PC-9 (cell line): Measurements from ENCODE around the gene DNAH2. TPM values are rescaled to one million over a fixed set of nuclear protein-coding genes. Genes with fewer than 3 reads are reported as not detected.

Source experiments
- BruUV-seq: library from RNA; stranded (reverse); fragments of 400-500 nt; replicated peaks from 2 replicates; lab custom pipeline; 2021; lab: Mats Ljungman, UMichigan
- CTCF ChIA-PET: fragments of 300-600 bp; sonication (Branson Sonifier 250); formaldehyde crosslinking; loops from one replicate; lab custom pipeline; 2022; ENCODE audit warnings: antibody characterized with exemption; lab: Charles Lee
- POLR2A ChIA-PET: fragments of 300-600 bp; sonication (Branson Sonifier 250); formaldehyde crosslinking; loops from one replicate; lab custom pipeline; 2022; ENCODE audit warnings: antibody characterized with exemption; ENCODE audit not compliant: unreplicated experiment; lab: Charles Lee
- DNase-seq, 2 experiments: peaks; one replicate each; pipeline versions ENCODE4 v3.0.0 to v3.0.0-alpha.2; 2015 to 2022; ENCODE audit warnings: mixed read lengths in 1 of 2
- H2AFZ ChIP-seq: fragments of 200-600 bp; sonication (generic); 2 replicates; pipeline ENCODE4 v1.8.1; 2017; ENCODE audit warnings: antibody characterized with exemption
- H3F3A ChIP-seq: fragments of 200-600 bp; sonication (generic); 2 replicates; pipeline ENCODE4 v1.8.1; 2017; ENCODE audit warnings: antibody characterized with exemption, mild to moderate bottlenecking, low read depth; ENCODE audit not compliant: insufficient read depth
- H3K27ac ChIP-seq: fragments of 200-600 bp; sonication (generic); 2 replicates; pipeline ENCODE4 v1.6.1; 2016; ENCODE audit warnings: mixed run types
- H3K27me3 ChIP-seq: fragments of 200-600 bp; sonication (generic); 2 replicates; pipeline ENCODE4 v1.6.1; 2016; ENCODE audit warnings: low read depth, mixed run types; ENCODE audit not compliant: insufficient read depth
- H3K36me3 ChIP-seq: fragments of 200-600 bp; sonication (generic); 2 replicates; pipeline ENCODE4 v1.6.1; 2016; ENCODE audit warnings: low read depth, mixed run types
- H3K4me1 ChIP-seq: fragments of 200-600 bp; sonication (generic); replicated peaks from 2 replicates; pipeline ENCODE4 v1.6.1; 2016; ENCODE audit warnings: mixed run types; ENCODE audit not compliant: insufficient read depth
- H3K4me2 ChIP-seq: fragments of 200-600 bp; sonication (generic); 2 replicates; pipeline ENCODE4 v1.6.1; 2017; ENCODE audit warnings: mixed run types
- H3K4me3 ChIP-seq: fragments of 200-600 bp; sonication (generic); 2 replicates; pipeline ENCODE4 v1.6.1; 2016; ENCODE audit warnings: mixed run types
- H3K79me2 ChIP-seq: fragments of 200-600 bp; sonication (generic); 2 replicates; pipeline ENCODE4 v1.6.1; 2017; ENCODE audit warnings: low read depth, mixed run types
- H3K9me2 ChIP-seq: fragments of 200-600 bp; sonication (generic); 2 replicates; pipeline ENCODE4 v1.8.1; 2017; ENCODE audit warnings: mild to moderate bottlenecking; ENCODE audit not compliant: insufficient read depth
- H3K9me3 ChIP-seq: fragments of 200-600 bp; sonication (generic); 2 replicates; pipeline ENCODE4 v1.8.1; 2016; ENCODE audit warnings: low read depth; ENCODE audit not compliant: insufficient read depth
- H4K20me1 ChIP-seq: fragments of 200-600 bp; sonication (generic); 2 replicates; pipeline ENCODE4 v1.8.1; 2017; ENCODE audit not compliant: insufficient read depth
- CTCF ChIP-seq: fragments of 200-600 bp; sonication (generic); conservative IDR thresholded peaks from 2 replicates; pipeline ENCODE4 v1.6.1; 2017; ENCODE audit warnings: mixed run types, antibody characterized with exemption, mild to moderate bottlenecking, moderate library complexity
- EZH2 ChIP-seq: fragments of 200-600 bp; sonication (generic); IDR thresholded peaks from 2 replicates; pipeline ENCODE4 v1.8.0; 2017; ENCODE audit warnings: antibody characterized with exemption, low read depth
- intact Hi-C: fragments of 100-400 bp; cut with micrococcal nuclease; formaldehyde crosslinking; loops from one replicate; pipeline ENCODE4 v1.10.0; 2022; ENCODE audit not compliant: unreplicated experiment
- total RNA-seq: library from RNA; stranded (reverse); gene quantifications from 2 replicates; pipeline ENCODE4 v1.2.3, GENCODE V29; 2021

Gene DNAH2
- total RNA-seq, 1 experiment from 2014 or later: 10.6 TPM

DNA sequence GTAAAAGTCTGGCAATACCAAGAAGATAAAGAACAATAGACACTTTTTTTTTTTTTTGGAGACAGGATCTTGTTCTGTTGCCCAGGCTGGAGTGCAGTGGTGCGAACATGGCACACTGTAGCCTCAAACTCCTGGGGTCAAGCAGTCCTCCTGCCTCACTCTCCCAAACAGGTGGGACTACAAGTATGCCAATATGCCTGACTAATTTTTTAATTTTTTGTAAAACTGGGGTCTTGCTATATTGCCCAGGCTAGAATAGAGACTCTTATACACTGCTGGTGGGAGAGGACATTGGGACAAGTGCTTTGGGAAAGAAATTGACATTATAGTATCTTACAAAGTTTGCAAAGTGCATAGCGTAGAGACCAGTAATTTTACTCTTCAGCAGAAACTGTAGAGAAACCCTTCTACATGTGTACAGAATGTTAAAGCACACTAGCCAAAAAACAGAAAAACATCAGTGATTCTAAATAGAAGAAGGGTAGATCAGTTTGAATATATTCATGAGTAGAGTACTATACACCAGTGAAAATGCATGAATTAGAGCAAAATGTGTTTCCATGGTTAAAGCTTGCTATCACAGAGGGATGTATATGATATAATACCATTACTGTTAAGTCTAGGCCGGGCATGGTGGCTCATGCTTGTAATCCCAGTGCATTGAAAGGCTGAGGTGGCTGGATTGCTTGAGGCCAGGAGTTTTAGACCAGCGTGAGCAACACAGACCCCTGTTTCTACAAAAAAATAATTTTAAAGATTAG, 19.5 kb upstream of the DNAH2 start:
- no TSS peak for BruUV-seq
- no peaks in the 10 kb centered on the region for H4K20me1 ChIP-seq
- no peaks in the 10 kb centered on the region for H3K27me3 ChIP-seq
- intact Hi-C loops: no loop called here
- no peaks in the 10 kb centered on the region for H3K9me2 ChIP-seq
- H3K36me3 ChIP-seq: no peaks in the 10 kb centered on the region
- no peak overlapping the region for H3K4me3 ChIP-seq
- H3K9me3 ChIP-seq: no peaks in the 10 kb centered on the region
- no peaks in the 10 kb centered on the region for H3K4me1 ChIP-seq
- no peak for DNase-seq
- TF ChIP-seq CTCF (no peak), EZH2 (no peak)
- H3K27ac ChIP-seq: no peak overlapping the region
- no peak overlapping the region for H3K4me2 ChIP-seq
- H3F3A ChIP-seq: no peaks in the 10 kb centered on the region
- CTCF ChIA-PET: no interaction called here
- no peak overlapping the region for H2AFZ ChIP-seq
- H3K79me2 ChIP-seq: no peaks in the 10 kb centered on the region
- POLR2A ChIA-PET: no interaction called here

GRCh38 chr17:7700510-7700909, 17.0 kb upstream of the DNAH2 start:
- intact Hi-C loops: no loop called here
- CTCF ChIA-PET: no interaction called here
- no TSS peak for BruUV-seq

GRCh38 chr17:7701681-7702080, 15.9 kb upstream of the DNAH2 start:
- no TSS peak for BruUV-seq
- Histone ChIP-seq H3K36me3 (no peaks in the 10 kb centered on the region), H2AFZ (no peak overlapping the region), H3K9me3 (no peaks in the 10 kb centered on the region), H3K27ac (no peak overlapping the region), H3K4me2 (no peak overlapping the region), H3K27me3 (no peaks in the 10 kb centered on the region), H3F3A (no peaks in the 10 kb centered on the region), H3K4me1 (no peaks in the 10 kb centered on the region), H4K20me1 (no peaks in the 10 kb centered on the region), H3K9me2 (no peaks in the 10 kb centered on the region), H3K79me2 (no peaks in the 10 kb centered on the region), H3K4me3 (no peak overlapping the region)
- TF ChIP-seq CTCF (no peak), EZH2 (no peak)
- intact Hi-C loops: no loop called here
- DNase-seq: no peak
- ChIA-PET CTCF (no interaction called here), POLR2A (interaction anchor here (0.5 kb wide), 1 partner anchor 383 kb away, joined by 3 read pairs; no protein-coding TSS in a partner anchor)

More at GRCh38 chr17:7700510-7700909, 17.0 kb upstream of the DNAH2 start:
- Histone ChIP-seq H3K36me3 (no peaks in the 10 kb centered on the region), H3K4me2 (no peak overlapping the region), H2AFZ (no peak overlapping the region), H3K4me3 (no peak overlapping the region), H3K9me2 (no peaks in the 10 kb centered on the region), H3K4me1 (no peaks in the 10 kb centered on the region), H3K79me2 (no peaks in the 10 kb centered on the region), H4K20me1 (no peaks in the 10 kb centered on the region), H3K9me3 (no peaks in the 10 kb centered on the region), H3F3A (no peaks in the 10 kb centered on the region), H3K27me3 (no peaks in the 10 kb centered on the region), H3K27ac (no peak overlapping the region)
- POLR2A ChIA-PET: no interaction called here
- TF ChIP-seq CTCF: no peak
- no peak for TF ChIP-seq EZH2
- no peak for DNase-seq
